Fibroblast of peridontal ligament (primary cell): ENCODE results near the gene STAC.

ENCODE experiments used
- DNase-seq: peaks from one replicate; pipeline ENCODE4 v3.0.0-alpha.2; 2010; ENCODE audit errors: extremely low read depth

Gene STAC

GRCh38 chr3:36380221-36381031 is at the start of gene STAC:
Gene STAC, plus strand, starts transcription at chr3:36380504. Its CDS starts 140 bp downstream, at chr3:36380644.
- DNase-seq, result no peak

GRCh38 chr3:36332139-36332538 is 48.2 kb upstream of the STAC start:
- no peak for DNase-seq

- DNase-seq, result no peak
Observed at GRCh38 chr3:36362216-36362615, 18.1 kb upstream of the STAC start.

- no peak for DNase-seq
Observed at GRCh38 chr3:36362973-36363372, 17.3 kb upstream of the STAC start.

- DNase-seq, result no peak
Observed at GRCh38 chr3:36364260-36364659, 16.0 kb upstream of the STAC start.

- DNase-seq, result no peak
Observed at GRCh38 chr3:36365829-36366228, 14.5 kb upstream of the STAC start.

GRCh38 chr3:36366308-36366707 is 14.0 kb upstream of the STAC start:
- no peak for DNase-seq

GRCh38 chr3:36367912-36368573 is 12.3 kb upstream of the STAC start:
- DNase-seq, result no peak

- DNase-seq, result no peak
Observed at GRCh38 chr3:36372534-36372935, 7.8 kb upstream of the STAC start.

- peak; percentile 38 for DNase-seq
Observed at GRCh38 chr3:36373084-36373483, 7.2 kb upstream of the STAC start.

GRCh38 chr3:36373666-36374065 is 6.6 kb upstream of the STAC start:
- no peak for DNase-seq

- no peak for DNase-seq
Observed at GRCh38 chr3:36379872-36380220, 458 bp upstream of the STAC start.

- DNase-seq, result no peak
Observed at GRCh38 chr3:36381311-36381956, 1.1 kb downstream of the STAC start.

- peak; percentile 10 for DNase-seq
Observed at GRCh38 chr3:36393563-36393962, 13.3 kb downstream of the STAC start.

- DNase-seq, result peak; percentile 50
Observed at GRCh38 chr3:36394176-36394575, 13.9 kb downstream of the STAC start.

- DNase-seq, result peak; percentile 10
Observed at GRCh38 chr3:36397841-36398240, 17.5 kb downstream of the STAC start.

GRCh38 chr3:36399933-36400332 is 19.6 kb downstream of the STAC start:
- no peak for DNase-seq

GRCh38 chr3:36401056-36401455 is 20.8 kb downstream of the STAC start:
- no peak for DNase-seq

- no peak for DNase-seq
Observed at GRCh38 chr3:36403661-36404060, 23.4 kb downstream of the STAC start.

- DNase-seq, result no peak
Observed at GRCh38 chr3:36405190-36405589, 24.9 kb downstream of the STAC start.

GRCh38 chr3:36408146-36408545 is 27.8 kb downstream of the STAC start:
- peak; percentile 17 for DNase-seq

- no peak for DNase-seq
Observed at GRCh38 chr3:36409862-36410261, 29.6 kb downstream of the STAC start.

GRCh38 chr3:36411587-36411986 is 31.3 kb downstream of the STAC start:
- DNase-seq, result no peak
